HepG2 (cell line): ENCODE results near the gene C1orf50. TPM values are rescaled to one million over a fixed set of nuclear protein-coding genes. Genes with fewer than 3 reads are reported as not detected.

Experiments
- ARID3A ChIP-seq: IDR thresholded peaks from 2 replicates; pipeline ENCODE4 v1.6.1; 2012; ENCODE audit warnings: low read depth, low read length, improper control_type of control experiment
- CAMTA2 ChIP-seq: sonication (generic); formaldehyde crosslinking; IDR thresholded peaks from 2 replicates; pipeline ENCODE4 v1.4.0; 2020; ENCODE audit warnings: mild to moderate bottlenecking, missing genetic modification reagents, borderline replicate concordance
- LRRFIP1 ChIP-seq: sonication (generic); formaldehyde crosslinking; conservative IDR thresholded peaks from 2 replicates; pipeline ENCODE4 v1.4.0; 2020; ENCODE audit warnings: missing genetic modification reagents
- MATR3 ChIP-seq: sonication (generic); formaldehyde crosslinking; IDR thresholded peaks from 2 replicates; pipeline ENCODE4 v1.4.0; 2020; ENCODE audit warnings: missing genetic modification reagents
- MAX ChIP-seq: IDR thresholded peaks from 2 replicates; pipeline ENCODE4 v1.6.1; 2012; ENCODE audit warnings: inconsistent platforms
- MXD3 ChIP-seq: IDR thresholded peaks from 2 replicates; pipeline ENCODE4 v1.6.1; 2016; ENCODE audit warnings: mild to moderate bottlenecking, missing biosample characterization, missing genetic modification reagents
- RCOR2 ChIP-seq: IDR thresholded peaks from 2 replicates; pipeline ENCODE4 v1.6.1; 2016; ENCODE audit warnings: missing biosample characterization, missing genetic modification reagents
- SALL2 ChIP-seq: sonication (generic); formaldehyde crosslinking; IDR thresholded peaks from 2 replicates; pipeline ENCODE4 v1.8.1; 2023; ENCODE audit warnings: mild to moderate bottlenecking, missing genetic modification reagents, inconsistent platforms
- TAF1 ChIP-seq: sonication (generic); formaldehyde crosslinking; IDR thresholded peaks from 2 replicates; pipeline ENCODE4 v1.4.0; 2020; ENCODE audit warnings: missing genetic modification reagents
- TARDBP ChIP-seq: sonication (generic); formaldehyde crosslinking; IDR thresholded peaks from 2 replicates; pipeline ENCODE4 v1.8.0; 2022; ENCODE audit warnings: mild to moderate bottlenecking, missing genetic modification reagents
- ZBTB14 ChIP-seq: sonication (generic); formaldehyde crosslinking; IDR thresholded peaks from 2 replicates; pipeline ENCODE4 v1.4.0; 2020; ENCODE audit warnings: missing genetic modification reagents
- ZNF441 ChIP-seq: sonication (generic); formaldehyde crosslinking; IDR thresholded peaks from 2 replicates; pipeline ENCODE4 v1.7.0; 2021; ENCODE audit warnings: missing genetic modification reagents, borderline replicate concordance
- ZNF660 ChIP-seq: sonication (generic); formaldehyde crosslinking; IDR thresholded peaks from 2 replicates; pipeline ENCODE4 v1.5.1; 2020; ENCODE audit warnings: mild to moderate bottlenecking, low read depth, missing genetic modification reagents, borderline replicate concordance
- ZNF672 ChIP-seq: sonication (generic); formaldehyde crosslinking; IDR thresholded peaks from 2 replicates; pipeline ENCODE4 v1.8.1; 2022; ENCODE audit warnings: missing genetic modification reagents
- ZNF703 ChIP-seq: sonication (generic); formaldehyde crosslinking; IDR thresholded peaks from 2 replicates; pipeline ENCODE4 v1.5.1; 2020; ENCODE audit warnings: missing genetic modification reagents, mild to moderate bottlenecking, moderate library complexity, borderline replicate concordance
- ZNF740 ChIP-seq: sonication (generic); formaldehyde crosslinking; IDR thresholded peaks from 2 replicates; pipeline ENCODE4 v1.4.0; 2020; ENCODE audit warnings: missing genetic modification reagents
- ZNF746 ChIP-seq: sonication (generic); formaldehyde crosslinking; IDR thresholded peaks from 2 replicates; pipeline ENCODE4 v1.8.0; 2022; ENCODE audit warnings: mild to moderate bottlenecking, missing genetic modification reagents
- ZNF777 ChIP-seq: sonication (generic); formaldehyde crosslinking; IDR thresholded peaks from 2 replicates; pipeline ENCODE4 v1.4.0; 2020; ENCODE audit warnings: missing genetic modification reagents
- ZNF784 ChIP-seq: sonication (generic); formaldehyde crosslinking; IDR thresholded peaks from 2 replicates; pipeline ENCODE4 v1.5.1; 2020; ENCODE audit warnings: missing genetic modification reagents, mild to moderate bottlenecking, borderline replicate concordance
- ZNF841 ChIP-seq: sonication (generic); formaldehyde crosslinking; IDR thresholded peaks from 2 replicates; pipeline ENCODE4 v1.8.1; 2023; ENCODE audit warnings: missing genetic modification reagents, borderline replicate concordance
- ZNF883 ChIP-seq: sonication (generic); formaldehyde crosslinking; IDR thresholded peaks from 2 replicates; pipeline ENCODE4 v1.5.1; 2020; ENCODE audit warnings: mild to moderate bottlenecking, missing genetic modification reagents; ENCODE audit errors: not compliant biosample characterization
- polyA plus RNA-seq, 8 experiments: library from polyadenylated mRNA; depleted of rRNA in 3 of 8; stranded (reverse) in 7 of 8; unstranded in 1 of 8; fragments of >200 nt; fragmentation: Illumina TruSeq in 4 of 8; extraction: Trizol in 4 of 8; gene quantifications; 2 replicates each; pipeline versions ENCODE4 v1.2.1 to v1.2.3, GENCODE V29; 2011 to 2016; ENCODE audit warnings: low read depth in 4 of 8, missing spikeins in 1 of 8, mixed read lengths in 1 of 8; ENCODE audit not compliant: insufficient read depth in 1 of 8
- total RNA-seq, 5 experiments: library from RNA; depleted of rRNA; stranded (reverse); fragments of >200 nt; fragmentation: Illumina TruSeq; extraction: Trizol; gene quantifications; 2 replicates each; pipeline ENCODE4 v1.2.3, GENCODE V29; 2016; ENCODE audit warnings: low read depth in 1 of 5

The C1orf50 gene
- total and polyA plus RNA-seq, 2 of the 13 experiments (the other 11 are each of a cell fraction or from before 2014, with no cell fraction given): 4.3 to 4.8 TPM

GRCh38 chr1:42816585-42817439 is 49.8 kb downstream of the C1orf50 start, which contains the start of the genes ERMAP and SVBP (continued):
- TF ChIP-seq ZBTB14: peak; percentile 57; the same call in 1 of the 2 replicates
- no peak for TF ChIP-seq LRRFIP1 (CRISPR knock-in tag)
- TF ChIP-seq TARDBP: peak; percentile 23; the same call in 1 of the 2 replicates
- TF ChIP-seq RCOR2 (CRISPR knock-in tag): no peak
- TF ChIP-seq TAF1 (CRISPR knock-in tag): peak; percentile 67; the same call in 1 of the 2 replicates
- TF ChIP-seq ZNF841 (CRISPR knock-in tag): no peak
- no peak for TF ChIP-seq ZNF672 (CRISPR knock-in tag)
- TF ChIP-seq ZNF746: 0 out of 2 replicates have a peak, but pooled peaks have one; percentile 16
- TF ChIP-seq ZNF784 (CRISPR knock-in tag): 0 out of 2 replicates have a peak, but pooled peaks have one; percentile 46
- no peak for TF ChIP-seq ARID3A
- no peak for TF ChIP-seq ZNF703 (CRISPR knock-in tag)
- peak; percentile 53 for TF ChIP-seq ZNF883
- TF ChIP-seq ZNF660: no peak
- peak; percentile 23; the same call in 1 of the 2 replicates for TF ChIP-seq MXD3 (CRISPR knock-in tag)
- no peak for TF ChIP-seq ZNF441 (CRISPR knock-in tag)
- TF ChIP-seq SALL2 (CRISPR knock-in tag): peak; percentile 53; the same call in 1 of the 2 replicates
- 0 out of 2 replicates have a peak, but pooled peaks have one; percentile 16 for TF ChIP-seq ZNF740 (CRISPR knock-in tag)
- no peak for TF ChIP-seq CAMTA2
- TF ChIP-seq MAX: peak; percentile 54; the same call in 1 of the 2 replicates
- TF ChIP-seq MATR3 (CRISPR knock-in tag): no peak
- TF ChIP-seq ZNF777 (CRISPR knock-in tag): peak; percentile 38; the same call in 1 of the 2 replicates
